ENCODE data around the gene XG. TPM values are rescaled to one million over a fixed set of nuclear protein-coding genes. Genes with fewer than 3 reads are reported as not detected.
A peak's percentile ranks its signal among the peaks of the same experiment; 100 is the strongest.
"Not testable (repeated sequence)": the region's sequence is repeated elsewhere in the genome, so short reads cannot be mapped to it uniquely, and the experiment has no call there.

Gene XG
- polyA plus RNA-seq, 1 donor: 0.06 TPM

- Histone ChIP-seq H3K27ac (ENCODE audit: low read length) (peak overlapping the region; percentile 71), H3K4me1 (ENCODE audit: control insufficient read depth, insufficient read depth, low read length) (peaks cover 20% of the 10 kb centered on the region)
- WGBS (ENCODE audit: insufficient coverage, low lambda C conversion rate): 0% methylated on average over 1 of the region's 12 CpGs
- H3K36me3 ChIP-seq (ENCODE audit: control insufficient read depth, insufficient read depth, low read length); H3K27me3 ChIP-seq (ENCODE audit: control insufficient read depth, insufficient read depth, low read length); H3K4me3 ChIP-seq (ENCODE audit: low read length); H3K9me3 ChIP-seq (ENCODE audit: control insufficient read depth, low read depth, low read length): not testable (repeated sequence)
- DNase-seq: peak in 1 of 2 donors; percentile 80
Measured at GRCh38 chrX:2780472-2781225, 28.8 kb downstream of the XG start.

GRCh38 chrX:2781226-2781571 lies 29.4 kb downstream of the XG start:
- Histone ChIP-seq H3K27ac (ENCODE audit: low read length) (peak overlapping the region; percentile 71), H3K4me1 (ENCODE audit: control insufficient read depth, insufficient read depth, low read length) (peaks cover 20% of the 10 kb centered on the region), H3K27me3 (ENCODE audit: control insufficient read depth, insufficient read depth, low read length) (no peaks in the 10 kb centered on the region), H3K4me3 (ENCODE audit: low read length) (no peak overlapping the region), H3K36me3 (ENCODE audit: control insufficient read depth, insufficient read depth, low read length) (no peaks in the 10 kb centered on the region), H3K9me3 (ENCODE audit: control insufficient read depth, low read depth, low read length) (no peaks in the 10 kb centered on the region)
- WGBS (ENCODE audit: insufficient coverage, low lambda C conversion rate): no CpG with 5 or more reads among the region's 1 CpG
- DNase-seq: peak in 1 of 2 donors; percentile 76

- peaks cover 20% of the 10 kb centered on the region for H3K4me1 ChIP-seq (ENCODE audit: control insufficient read depth, insufficient read depth, low read length)
- WGBS (ENCODE audit: insufficient coverage, low lambda C conversion rate): no CpG with 5 or more reads among the region's 6 CpGs
- H3K36me3 ChIP-seq (ENCODE audit: control insufficient read depth, insufficient read depth, low read length): no peaks in the 10 kb centered on the region
- peak in 1 of 2 donors; percentile 35 for DNase-seq
- peak overlapping the region; percentile 13 for H3K4me3 ChIP-seq (ENCODE audit: low read length)
- peak overlapping the region; percentile 71 for H3K27ac ChIP-seq (ENCODE audit: low read length)
- no peaks in the 10 kb centered on the region for H3K27me3 ChIP-seq (ENCODE audit: control insufficient read depth, insufficient read depth, low read length)
- no peaks in the 10 kb centered on the region for H3K9me3 ChIP-seq (ENCODE audit: control insufficient read depth, low read depth, low read length)
Measured at GRCh38 chrX:2781698-2782097, 29.9 kb downstream of the XG start.

GRCh38 chrX:2782171-2782570 lies 30.3 kb downstream of the XG start:
- no peak overlapping the region for H3K4me3 ChIP-seq (ENCODE audit: low read length)
- no peaks in the 10 kb centered on the region for H3K27me3 ChIP-seq (ENCODE audit: control insufficient read depth, insufficient read depth, low read length)
- DNase-seq: peak in 1 of 2 donors; percentile 21
- no peaks in the 10 kb centered on the region for H3K9me3 ChIP-seq (ENCODE audit: control insufficient read depth, low read depth, low read length)
- WGBS (ENCODE audit: insufficient coverage, low lambda C conversion rate): no CpG with 5 or more reads among the region's 4 CpGs
- peaks cover 20% of the 10 kb centered on the region for H3K4me1 ChIP-seq (ENCODE audit: control insufficient read depth, insufficient read depth, low read length)
- H3K36me3 ChIP-seq (ENCODE audit: control insufficient read depth, insufficient read depth, low read length): no peaks in the 10 kb centered on the region
- H3K27ac ChIP-seq (ENCODE audit: low read length): peak overlapping the region; percentile 71

GRCh38 chrX:2782778-2783177 lies 30.9 kb downstream of the XG start:
- WGBS (ENCODE audit: insufficient coverage, low lambda C conversion rate): no CpG with 5 or more reads among the region's 4 CpGs
- no peak overlapping the region for H3K4me3 ChIP-seq (ENCODE audit: low read length)
- no peaks in the 10 kb centered on the region for H3K27me3 ChIP-seq (ENCODE audit: control insufficient read depth, insufficient read depth, low read length)
- peaks cover 20% of the 10 kb centered on the region for H3K4me1 ChIP-seq (ENCODE audit: control insufficient read depth, insufficient read depth, low read length)
- H3K36me3 ChIP-seq (ENCODE audit: control insufficient read depth, insufficient read depth, low read length): no peaks in the 10 kb centered on the region
- no peaks in the 10 kb centered on the region for H3K9me3 ChIP-seq (ENCODE audit: control insufficient read depth, low read depth, low read length)
- no peak for DNase-seq
- H3K27ac ChIP-seq (ENCODE audit: low read length): no peak overlapping the region

GRCh38 chrX:2784026-2784425 lies 32.2 kb downstream of the XG start:
- no CpG with 5 or more reads among the region's 6 CpGs for WGBS (ENCODE audit: insufficient coverage, low lambda C conversion rate)
- no peak overlapping the region for H3K27ac ChIP-seq (ENCODE audit: low read length)
- no peak overlapping the region for H3K4me3 ChIP-seq (ENCODE audit: low read length)
- DNase-seq: no peak
- H3K9me3 ChIP-seq (ENCODE audit: control insufficient read depth, low read depth, low read length): no peaks in the 10 kb centered on the region
- H3K36me3 ChIP-seq (ENCODE audit: control insufficient read depth, insufficient read depth, low read length): no peaks in the 10 kb centered on the region
- no peaks in the 10 kb centered on the region for H3K27me3 ChIP-seq (ENCODE audit: control insufficient read depth, insufficient read depth, low read length)
- H3K4me1 ChIP-seq (ENCODE audit: control insufficient read depth, insufficient read depth, low read length): peaks cover 20% of the 10 kb centered on the region

GRCh38 chrX:2785538-2785937 lies 33.7 kb downstream of the XG start:
- H3K9me3 ChIP-seq (ENCODE audit: control insufficient read depth, low read depth, low read length): no peaks in the 10 kb centered on the region
- H3K27me3 ChIP-seq (ENCODE audit: control insufficient read depth, insufficient read depth, low read length): no peaks in the 10 kb centered on the region
- DNase-seq: no peak
- no peaks in the 10 kb centered on the region for H3K36me3 ChIP-seq (ENCODE audit: control insufficient read depth, insufficient read depth, low read length)
- no CpG with 5 or more reads among the region's 4 CpGs for WGBS (ENCODE audit: insufficient coverage, low lambda C conversion rate)
- no peak overlapping the region for H3K27ac ChIP-seq (ENCODE audit: low read length)
- peaks cover 13% of the 10 kb centered on the region for H3K4me1 ChIP-seq (ENCODE audit: control insufficient read depth, insufficient read depth, low read length)
- no peak overlapping the region for H3K4me3 ChIP-seq (ENCODE audit: low read length)

- Histone ChIP-seq H3K27me3 (ENCODE audit: control insufficient read depth, insufficient read depth, low read length) (no peaks in the 10 kb centered on the region), H3K9me3 (ENCODE audit: control insufficient read depth, low read depth, low read length) (no peaks in the 10 kb centered on the region), H3K36me3 (ENCODE audit: control insufficient read depth, insufficient read depth, low read length) (no peaks in the 10 kb centered on the region), H3K4me1 (ENCODE audit: control insufficient read depth, insufficient read depth, low read length) (no peaks in the 10 kb centered on the region), H3K27ac (ENCODE audit: low read length) (no peak overlapping the region), H3K4me3 (ENCODE audit: low read length) (no peak overlapping the region)
- no peak for DNase-seq
- whole genome bisulfite sequencing (ENCODE audit: insufficient coverage, low lambda C conversion rate): no CpG with 5 or more reads among the region's 4 CpGs
Measured at GRCh38 chrX:2788980-2789379, 37.1 kb downstream of the XG start.

- Histone ChIP-seq H3K4me3 (ENCODE audit: low read length) (no peak overlapping the region), H3K4me1 (ENCODE audit: control insufficient read depth, insufficient read depth, low read length) (no peaks in the 10 kb centered on the region), H3K36me3 (ENCODE audit: control insufficient read depth, insufficient read depth, low read length) (no peaks in the 10 kb centered on the region), H3K27ac (ENCODE audit: low read length) (no peak overlapping the region), H3K9me3 (ENCODE audit: control insufficient read depth, low read depth, low read length) (no peaks in the 10 kb centered on the region), H3K27me3 (ENCODE audit: control insufficient read depth, insufficient read depth, low read length) (no peaks in the 10 kb centered on the region)
- DNase-seq: no peak
- WGBS (ENCODE audit: insufficient coverage, low lambda C conversion rate): 92% methylated on average over 2 of the region's 3 CpGs
Measured at GRCh38 chrX:2789569-2789968, 37.7 kb downstream of the XG start.

GRCh38 chrX:2793752-2794151 lies 41.9 kb downstream of the XG start:
- no CpG with 5 or more reads among the region's 7 CpGs for WGBS (ENCODE audit: insufficient coverage, low lambda C conversion rate)
- Histone ChIP-seq H3K4me1 (ENCODE audit: control insufficient read depth, insufficient read depth, low read length) (no peaks in the 10 kb centered on the region), H3K4me3 (ENCODE audit: low read length) (no peak overlapping the region), H3K9me3 (ENCODE audit: control insufficient read depth, low read depth, low read length) (no peaks in the 10 kb centered on the region), H3K27ac (ENCODE audit: low read length) (no peak overlapping the region), H3K36me3 (ENCODE audit: control insufficient read depth, insufficient read depth, low read length) (no peaks in the 10 kb centered on the region), H3K27me3 (ENCODE audit: control insufficient read depth, insufficient read depth, low read length) (no peaks in the 10 kb centered on the region)
- DNase-seq: no peak

GRCh38 chrX:2794336-2794735 lies 42.5 kb downstream of the XG start:
- Histone ChIP-seq H3K4me3 (ENCODE audit: low read length) (no peak overlapping the region), H3K27ac (ENCODE audit: low read length) (no peak overlapping the region), H3K9me3 (ENCODE audit: control insufficient read depth, low read depth, low read length) (no peaks in the 10 kb centered on the region), H3K4me1 (ENCODE audit: control insufficient read depth, insufficient read depth, low read length) (no peaks in the 10 kb centered on the region), H3K36me3 (ENCODE audit: control insufficient read depth, insufficient read depth, low read length) (no peaks in the 10 kb centered on the region), H3K27me3 (ENCODE audit: control insufficient read depth, insufficient read depth, low read length) (no peaks in the 10 kb centered on the region)
- no peak for DNase-seq
- no CpG with 5 or more reads among the region's 19 CpGs for WGBS (ENCODE audit: insufficient coverage, low lambda C conversion rate)

Measured in large intestine (tissue), 3 donors.